Lower lobe of right lung (tissue), 2 donors: ENCODE measurements around the gene PIK3R3. TPM values are rescaled to one million over a fixed set of nuclear protein-coding genes. Genes with fewer than 3 reads are reported as not detected.

Experiments
- ATAC-seq, 2 donors: fragments of 200-7000 bp; cut with Tn5 transposase; one replicate each; pipeline ENCODE4 v1.9.1; 2020 to 2022; ENCODE audit warnings: mild to moderate bottlenecking in 2 of 2, moderate library complexity in 2 of 2
- DNase-seq: peaks from one replicate; pipeline ENCODE4 v3.0.0-alpha.2; 2020
- H3K27ac ChIP-seq: fragments of 200-600 bp; one replicate; pipeline ENCODE4 v1.8.0; 2022
- H3K27me3 ChIP-seq: fragments of 200-600 bp; one replicate; pipeline ENCODE4 v1.8.0; 2022; ENCODE audit warnings: low read depth
- H3K36me3 ChIP-seq: fragments of 200-600 bp; one replicate; pipeline ENCODE4 v1.8.0; 2022; ENCODE audit warnings: mild to moderate bottlenecking
- H3K4me1 ChIP-seq: fragments of 200-600 bp; one replicate; pipeline ENCODE4 v1.8.0; 2022
- H3K4me3 ChIP-seq: fragments of 200-600 bp; one replicate; pipeline ENCODE4 v1.8.0; 2022; ENCODE audit warnings: mild to moderate bottlenecking
- H3K9me3 ChIP-seq: fragments of 200-600 bp; one replicate; pipeline ENCODE4 v1.8.0; 2022
- intact Hi-C: fragments of 100-400 bp; cut with DNase I; formaldehyde crosslinking; loops from one replicate; pipeline ENCODE4 v1.11.0; 2022
- total RNA-seq: library from RNA; stranded (reverse); fragmentation: NEBNext Ultra II Directional; extraction: Animal tissue kit (Norgen Biotek cat#: 25700); gene quantifications from one replicate; pipeline ENCODE4 v1.2.1, GENCODE V29; 2021
- TF ChIP-seq, protein P1 (sequence below): fragments of 200-600 bp; IDR thresholded peaks from one replicate; pipeline ENCODE4 v1.8.0; 2022; ENCODE audit warnings: antibody characterized with exemption, mild to moderate bottlenecking
- donor health status: DM: no; HTN: yes; CAD: no; lungs with severe emphysema.

Gene PIK3R3
- total RNA-seq, 1 donor from 2014 or later, result 39.2 TPM

DNA sequence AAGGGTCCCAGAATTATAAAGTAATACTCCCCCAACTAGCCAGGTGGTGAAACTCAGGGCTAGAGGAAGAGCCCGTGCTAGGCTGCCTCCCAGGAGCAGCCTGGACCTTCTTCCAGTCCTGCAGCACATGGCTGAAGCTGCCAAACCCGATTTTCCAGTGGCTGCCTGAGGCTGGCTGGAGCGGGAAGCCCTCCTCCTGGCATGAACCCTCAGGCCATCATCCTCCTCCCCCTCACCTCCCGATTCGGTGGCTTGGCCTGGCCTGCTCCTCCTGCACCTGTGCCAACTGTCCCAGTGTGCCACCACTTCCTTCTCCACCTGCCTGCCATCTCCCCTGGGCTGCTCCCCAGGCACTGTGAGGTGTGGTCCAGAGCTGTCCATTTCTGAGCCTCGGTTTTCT is 39.4 kb upstream of the PIK3R3 start:
- Histone ChIP-seq H3K4me1 (peaks cover 79% of the 10 kb centered on the region), H3K36me3 (no peaks in the 10 kb centered on the region), H3K27me3 (peaks cover 3% of the 10 kb centered on the region), H3K4me3 (no peak overlapping the region), H3K9me3 (no peaks in the 10 kb centered on the region), H3K27ac (peak overlapping the region; percentile 77)
- DNase-seq (peak; percentile 84), ATAC-seq (peak; percentile 55 to 60)
- TF ChIP-seq, protein P1, sequence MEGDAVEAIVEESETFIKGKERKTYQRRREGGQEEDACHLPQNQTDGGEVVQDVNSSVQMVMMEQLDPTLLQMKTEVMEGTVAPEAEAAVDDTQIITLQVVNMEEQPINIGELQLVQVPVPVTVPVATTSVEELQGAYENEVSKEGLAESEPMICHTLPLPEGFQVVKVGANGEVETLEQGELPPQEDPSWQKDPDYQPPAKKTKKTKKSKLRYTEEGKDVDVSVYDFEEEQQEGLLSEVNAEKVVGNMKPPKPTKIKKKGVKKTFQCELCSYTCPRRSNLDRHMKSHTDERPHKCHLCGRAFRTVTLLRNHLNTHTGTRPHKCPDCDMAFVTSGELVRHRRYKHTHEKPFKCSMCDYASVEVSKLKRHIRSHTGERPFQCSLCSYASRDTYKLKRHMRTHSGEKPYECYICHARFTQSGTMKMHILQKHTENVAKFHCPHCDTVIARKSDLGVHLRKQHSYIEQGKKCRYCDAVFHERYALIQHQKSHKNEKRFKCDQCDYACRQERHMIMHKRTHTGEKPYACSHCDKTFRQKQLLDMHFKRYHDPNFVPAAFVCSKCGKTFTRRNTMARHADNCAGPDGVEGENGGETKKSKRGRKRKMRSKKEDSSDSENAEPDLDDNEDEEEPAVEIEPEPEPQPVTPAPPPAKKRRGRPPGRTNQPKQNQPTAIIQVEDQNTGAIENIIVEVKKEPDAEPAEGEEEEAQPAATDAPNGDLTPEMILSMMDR, result no peak
- intact Hi-C loops, result no loop called here

DNA sequence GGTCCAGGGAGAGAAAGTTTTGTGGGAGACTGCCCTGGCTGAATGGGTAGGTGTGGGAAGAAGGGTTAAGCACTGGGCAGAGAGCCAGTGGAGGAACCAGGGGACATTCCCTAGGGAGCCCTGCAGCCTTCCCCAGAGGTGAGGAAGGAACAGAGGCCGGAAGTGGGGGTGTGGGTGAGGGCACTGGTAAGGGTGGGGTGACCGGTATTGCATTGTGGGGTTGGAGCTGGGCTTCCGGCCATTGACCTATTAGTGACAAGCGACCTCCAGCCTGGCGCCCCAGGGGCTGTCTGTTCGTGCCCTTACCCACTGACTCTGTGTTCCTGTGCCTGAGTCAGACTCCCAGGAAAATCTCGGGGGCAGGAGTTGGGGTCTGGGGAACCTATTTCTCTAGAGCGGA is 38.9 kb upstream of the PIK3R3 start:
- no peaks in the 10 kb centered on the region for H3K36me3 ChIP-seq
- ATAC-seq (peak; percentile 36 to 38), DNase-seq (peak; percentile 60)
- TF ChIP-seq, protein P1, result no peak
- H3K9me3 ChIP-seq, result no peaks in the 10 kb centered on the region
- H3K27me3 ChIP-seq, result peaks cover 5% of the 10 kb centered on the region
- H3K4me1 ChIP-seq, result peaks cover 84% of the 10 kb centered on the region
- peak overlapping the region; percentile 77 for H3K27ac ChIP-seq
- H3K4me3 ChIP-seq, result no peak overlapping the region
- intact Hi-C loops, result no loop called here

DNA sequence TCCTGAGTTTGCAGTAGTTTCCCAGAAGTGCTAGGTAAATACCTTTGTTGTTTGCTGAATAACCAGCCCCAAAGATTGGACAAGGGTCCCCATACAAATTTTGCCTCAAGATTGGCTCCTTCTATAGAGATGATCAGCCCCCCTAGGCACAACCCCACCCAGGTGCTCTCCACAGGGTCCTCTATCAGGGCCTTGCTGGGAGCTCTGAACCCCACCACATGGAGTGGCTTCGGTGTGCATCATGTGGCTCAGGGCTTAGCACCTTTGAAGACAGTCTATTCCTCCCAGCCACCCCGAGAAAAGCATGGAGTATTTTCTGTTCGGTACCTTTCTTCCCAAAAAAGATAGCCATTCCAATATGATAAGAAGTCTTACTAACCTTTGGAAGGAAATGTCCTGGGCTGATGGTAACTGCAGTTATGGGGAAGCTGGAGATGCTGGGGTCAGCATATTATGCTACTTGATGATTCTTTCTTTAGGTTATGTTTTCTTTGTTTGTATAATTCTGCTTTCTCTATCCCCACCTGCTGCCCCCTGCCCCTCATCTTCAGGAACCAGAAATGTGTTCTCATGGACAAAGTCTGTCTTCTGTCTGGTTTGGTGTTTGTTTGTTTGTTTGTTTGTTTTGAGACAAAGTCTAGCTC is 37.5 kb upstream of the PIK3R3 start:
- Histone ChIP-seq H3K27ac (no peak overlapping the region), H3K9me3 (no peaks in the 10 kb centered on the region), H3K4me1 (peaks cover 86% of the 10 kb centered on the region), H3K36me3 (no peaks in the 10 kb centered on the region), H3K27me3 (peaks cover 9% of the 10 kb centered on the region), H3K4me3 (no peak overlapping the region)
- intact Hi-C loops, result no loop called here
- TF ChIP-seq, protein P1, result no peak
- DNase-seq (no peak), ATAC-seq (no peak)

DNA sequence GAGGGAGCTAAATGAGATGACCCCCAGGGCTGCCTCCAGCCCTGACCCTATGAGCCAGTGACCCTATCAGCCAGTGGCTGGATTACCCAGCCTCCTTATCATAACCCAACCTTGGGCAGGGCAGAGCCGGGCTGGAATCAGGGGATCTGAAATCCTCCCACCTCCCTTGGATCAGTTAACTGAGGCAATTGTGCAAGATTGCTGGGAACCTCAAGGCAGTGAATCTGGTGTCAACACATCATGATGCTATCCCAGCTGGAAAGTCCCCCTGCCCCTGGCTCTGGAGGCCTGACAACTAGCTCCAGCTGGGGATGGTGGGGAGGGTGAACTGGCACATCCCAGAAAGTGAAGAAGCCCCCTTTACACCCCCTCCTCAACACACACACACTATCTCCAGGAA is 36.0 kb upstream of the PIK3R3 start:
- intact Hi-C loops, result no loop called here
- TF ChIP-seq, protein P1, result no peak
- no peaks in the 10 kb centered on the region for H3K36me3 ChIP-seq
- no peak for DNase-seq
- no peak overlapping the region for H3K27ac ChIP-seq
- peaks cover 72% of the 10 kb centered on the region for H3K4me1 ChIP-seq
- peaks cover 9% of the 10 kb centered on the region for H3K27me3 ChIP-seq
- no peak overlapping the region for H3K4me3 ChIP-seq
- no peak for ATAC-seq
- no peaks in the 10 kb centered on the region for H3K9me3 ChIP-seq

DNA sequence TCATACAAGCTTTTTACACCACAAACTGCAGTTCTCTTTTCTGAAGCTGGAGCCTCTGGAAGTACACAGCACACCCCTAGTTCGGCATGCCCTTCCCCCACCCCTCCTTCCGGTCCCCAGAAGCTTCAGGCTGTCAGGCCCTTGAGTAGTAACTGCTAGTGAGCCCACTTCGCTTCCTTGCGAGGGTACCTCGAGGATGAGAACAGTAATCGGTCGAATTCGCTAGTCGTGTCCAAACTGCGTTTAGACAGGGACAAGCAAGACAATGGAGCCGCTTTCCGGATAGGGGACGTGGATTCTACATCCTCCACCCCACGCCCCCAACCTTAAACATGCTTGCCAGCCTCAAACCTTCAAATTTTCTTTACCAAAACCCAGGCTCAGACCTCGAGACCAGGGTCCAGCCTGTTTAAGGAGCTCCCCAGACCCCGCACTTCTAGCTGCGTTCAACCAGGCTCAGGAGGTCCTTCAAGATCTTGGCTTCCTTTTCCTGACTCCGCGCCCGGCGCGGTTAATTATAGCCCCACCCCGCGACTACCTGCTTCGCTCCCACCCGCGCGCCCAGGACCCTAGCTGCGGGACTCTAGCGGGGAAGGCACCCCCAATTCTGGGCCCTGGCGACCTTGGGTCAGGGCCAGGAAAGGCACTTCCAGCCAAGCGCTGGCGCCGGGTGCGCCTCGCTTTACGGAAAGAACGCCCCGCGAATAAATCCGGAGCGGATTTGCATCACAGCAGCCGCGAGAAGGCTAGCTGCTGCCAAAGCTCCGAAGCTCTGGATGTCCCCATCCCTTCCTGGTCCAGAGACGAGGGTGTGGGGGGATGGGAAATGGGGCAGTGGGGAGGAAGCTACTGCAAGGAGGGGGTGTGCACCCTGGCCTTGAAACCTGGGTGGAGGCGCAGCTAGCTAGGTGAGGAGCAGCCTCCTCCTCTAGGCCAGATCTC is 34.4 kb upstream of the PIK3R3 start:
- peak overlapping the region; percentile 59 for H3K4me3 ChIP-seq
- intact Hi-C loops, result no loop called here
- TF ChIP-seq, protein P1, result no peak
- peak; percentile 78 for DNase-seq
- peak; percentile 56 to 71 for ATAC-seq
- no peaks in the 10 kb centered on the region for H3K9me3 ChIP-seq
- H3K36me3 ChIP-seq, result no peaks in the 10 kb centered on the region
- peaks cover 9% of the 10 kb centered on the region for H3K27me3 ChIP-seq
- H3K27ac ChIP-seq, result peak overlapping the region; percentile 84
- peaks cover 55% of the 10 kb centered on the region for H3K4me1 ChIP-seq
